Activated gamma-delta T cell treated with anti-CD3 and anti-CD28 coated beads, Interleukin-2, amount 50 U/mL, for 16 hours (primary cell): ENCODE results near the gene ARL15.

Experiments
- DNase-seq: peaks from one replicate; pipeline ENCODE4 v3.0.0-alpha.2; 2020; ENCODE audit warnings: low read depth

Gene ARL15

GRCh38 chr5:54022223-54022622, 288.1 kb downstream of the ARL15 start:
- DNase-seq, result no peak

- DNase-seq, result no peak
Measured at GRCh38 chr5:54021431-54022164, 288.8 kb downstream of the ARL15 start.

DNA sequence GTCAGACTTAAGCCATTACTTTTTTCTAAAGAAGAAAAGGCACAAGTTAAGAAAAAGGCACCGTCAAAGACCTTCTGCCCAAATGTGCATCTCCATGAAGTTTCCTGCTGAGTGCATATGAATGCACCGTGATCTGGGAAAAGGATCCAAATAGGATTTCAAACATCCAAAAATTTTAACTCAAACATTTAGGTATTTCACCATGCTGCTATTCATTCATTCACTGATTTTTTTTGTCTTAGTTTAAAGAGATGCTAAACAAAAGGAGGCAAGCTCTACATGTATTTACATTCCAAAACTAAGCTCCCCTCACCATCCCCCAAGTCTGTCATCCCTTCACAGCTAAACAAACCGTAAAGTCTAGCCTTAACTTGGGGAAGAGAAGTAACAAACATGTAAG, 291.9 kb downstream of the ARL15 start:
- no peak for DNase-seq

DNA sequence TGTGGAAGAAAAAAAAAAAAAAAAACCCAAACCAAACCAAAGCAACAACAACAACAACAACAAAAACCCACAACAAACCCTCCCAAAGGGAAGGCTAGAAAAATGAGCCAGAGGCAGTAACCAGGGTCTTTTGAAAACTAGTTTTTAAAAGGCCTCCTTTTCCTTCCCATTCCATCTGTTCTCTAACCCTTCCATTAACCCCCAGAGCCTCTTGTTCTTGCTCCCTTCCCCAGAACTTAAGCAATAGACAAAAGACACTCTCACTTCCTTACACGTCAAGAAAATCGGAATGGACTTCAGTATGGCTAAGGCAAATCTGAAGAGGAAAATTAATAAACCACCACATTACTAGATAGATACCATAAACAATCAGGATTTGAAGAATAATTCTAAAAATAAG, 292.8 kb downstream of the ARL15 start:
- DNase-seq, result no peak

DNA sequence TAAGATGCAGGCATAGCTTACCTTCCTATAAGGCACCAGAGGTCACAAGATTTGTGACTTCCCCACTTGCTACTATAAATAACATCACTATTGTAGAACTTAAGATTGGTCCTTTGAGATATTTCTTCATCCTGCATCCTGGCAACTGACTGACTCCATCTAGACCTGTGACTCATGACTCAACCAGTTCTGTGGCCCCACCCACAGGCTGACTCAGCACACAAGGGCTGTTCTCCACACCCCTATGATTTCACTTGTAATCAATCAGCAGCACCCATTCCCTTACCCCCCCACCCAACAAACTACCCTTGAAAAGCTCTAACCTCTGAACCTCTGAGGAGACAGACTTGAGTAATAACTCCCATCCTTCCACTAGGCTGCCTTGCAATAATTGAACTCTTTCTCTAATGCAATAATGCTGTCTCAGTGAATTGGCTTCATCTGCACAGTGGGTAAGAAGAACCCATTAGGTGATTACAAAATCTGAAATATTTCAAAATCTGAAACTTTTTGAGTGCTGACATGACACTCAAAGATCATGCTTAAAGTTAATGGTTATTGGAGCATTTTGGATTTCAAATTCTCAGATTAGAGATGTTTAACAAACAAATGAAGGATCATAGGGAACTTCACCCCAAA, 296.7 kb downstream of the ARL15 start:
- DNase-seq, result no peak

GRCh38 chr5:54009828-54010227, 300.5 kb downstream of the ARL15 start:
- no peak for DNase-seq

DNA sequence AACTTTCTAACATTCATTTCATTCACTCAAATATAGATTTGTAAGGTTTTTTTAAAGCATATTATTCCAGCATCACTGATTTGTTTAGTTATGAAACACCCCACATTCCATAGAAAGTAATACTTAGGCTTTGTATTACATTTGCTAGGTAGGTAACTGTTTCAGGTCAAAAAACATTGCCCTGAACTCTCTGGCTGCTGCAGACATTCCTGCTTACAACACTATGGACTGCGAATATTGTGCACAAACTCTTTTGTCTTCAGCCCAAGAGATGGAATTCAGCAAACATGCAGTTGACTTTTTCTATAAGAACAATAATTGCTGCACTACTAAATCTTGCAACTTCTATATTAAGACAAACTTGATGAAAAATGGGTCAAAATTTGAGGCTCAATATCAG, 301.0 kb downstream of the ARL15 start:
- no peak for DNase-seq

DNA sequence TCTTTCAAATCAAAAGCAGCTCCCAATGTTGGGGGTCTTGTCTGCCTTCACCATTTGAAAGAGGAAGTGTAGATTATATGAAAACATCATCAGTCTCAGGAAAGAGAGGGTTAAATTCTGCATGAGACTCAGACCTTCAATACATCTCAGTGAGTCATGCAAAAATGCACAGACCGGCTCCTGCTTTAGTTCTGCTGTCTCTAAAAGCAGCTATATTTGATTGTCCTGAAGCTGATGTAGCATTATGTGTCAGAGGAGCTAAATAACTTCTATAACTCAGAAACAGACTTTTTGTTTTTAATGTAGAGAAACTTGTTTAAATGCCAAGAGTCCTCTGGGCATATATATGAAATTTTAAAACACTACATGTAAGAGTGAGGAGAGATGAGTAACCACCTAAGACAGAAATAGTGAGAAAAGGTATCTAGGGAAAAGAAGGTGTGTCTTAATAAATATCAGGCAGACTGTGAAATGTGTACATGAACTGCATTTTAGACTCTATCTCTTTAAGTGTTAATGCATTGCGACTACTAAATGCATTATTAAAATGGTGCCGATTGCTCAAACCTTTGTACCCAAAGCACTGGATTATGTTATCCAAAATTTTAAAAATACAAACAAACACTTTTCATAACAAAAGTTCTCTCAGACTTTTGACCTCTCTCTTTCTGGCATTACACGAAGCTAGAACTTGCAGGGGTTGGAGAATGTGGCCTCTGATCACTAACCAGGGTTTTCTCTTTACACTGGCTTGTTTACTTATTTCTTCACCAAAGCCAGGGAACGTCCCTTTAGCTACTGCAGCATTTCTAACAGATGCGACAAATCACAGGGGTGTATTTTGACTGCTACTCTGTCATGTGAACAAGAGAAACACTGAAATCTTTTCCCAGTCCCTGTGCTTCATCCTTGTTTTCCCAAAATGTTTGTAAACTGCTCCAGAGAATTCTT, 302.3 kb downstream of the ARL15 start:
- DNase-seq, result no peak

DNA sequence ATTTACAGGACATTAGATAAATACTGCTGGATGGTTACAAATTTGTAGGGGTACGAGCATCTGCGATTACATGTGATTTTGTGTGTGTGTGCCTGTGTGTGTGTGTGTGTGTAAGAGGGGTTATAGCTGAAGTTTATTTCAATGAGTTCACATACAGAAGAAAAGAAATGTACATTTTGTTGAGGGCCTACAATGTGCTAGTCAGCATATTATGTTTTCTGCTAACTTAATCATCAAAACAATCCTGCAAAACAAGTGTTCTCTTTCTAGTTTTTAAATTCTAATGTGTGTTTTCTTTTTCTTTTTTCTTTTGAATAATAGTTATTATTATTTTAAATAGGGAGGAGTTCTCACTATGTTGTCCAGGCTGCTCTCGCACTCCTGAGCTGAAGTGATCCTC, 305.7 kb downstream of the ARL15 start:
- DNase-seq, result no peak

DNA sequence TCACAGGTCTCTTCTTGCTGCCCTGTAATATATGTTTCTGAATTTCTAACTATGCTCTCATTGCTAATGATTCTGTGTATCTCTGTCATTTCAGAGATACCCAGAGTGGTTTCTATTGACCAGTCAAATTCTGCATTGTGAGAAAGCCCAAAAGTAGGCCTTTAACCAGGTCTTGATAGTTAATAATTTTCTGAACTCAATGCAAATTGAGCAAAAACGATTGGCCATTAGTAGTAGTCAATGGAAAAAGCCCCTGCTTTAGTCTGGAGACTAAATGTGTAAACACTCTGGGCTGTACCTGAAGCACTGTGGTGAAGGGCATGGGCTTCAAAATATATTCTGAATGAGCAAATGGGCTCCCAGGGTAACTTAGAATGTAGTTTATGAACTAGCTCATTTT, 307.6 kb downstream of the ARL15 start:
- no peak for DNase-seq

- DNase-seq, result no peak
Measured at GRCh38 chr5:54001976-54002775, 308.2 kb downstream of the ARL15 start.

DNA sequence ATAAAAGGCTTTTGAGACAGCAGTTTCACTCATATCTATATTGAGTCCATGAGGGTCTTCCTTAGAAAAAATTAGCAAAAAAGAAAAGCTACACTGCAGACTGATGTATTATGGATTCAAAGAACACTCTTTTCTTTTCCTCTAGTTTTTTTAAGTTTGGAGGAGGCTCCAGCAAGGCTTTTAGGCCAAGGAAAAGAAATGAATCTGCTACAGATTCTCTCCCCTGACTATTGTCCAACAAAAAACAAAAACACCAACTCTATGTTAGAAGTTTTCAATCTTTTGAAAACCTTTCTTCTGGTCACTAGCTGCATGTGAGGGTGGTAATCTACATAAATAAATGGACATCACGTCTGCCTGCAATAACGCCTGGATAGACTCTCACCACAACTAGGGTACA, 310.4 kb downstream of the ARL15 start:
- DNase-seq, result no peak

DNA sequence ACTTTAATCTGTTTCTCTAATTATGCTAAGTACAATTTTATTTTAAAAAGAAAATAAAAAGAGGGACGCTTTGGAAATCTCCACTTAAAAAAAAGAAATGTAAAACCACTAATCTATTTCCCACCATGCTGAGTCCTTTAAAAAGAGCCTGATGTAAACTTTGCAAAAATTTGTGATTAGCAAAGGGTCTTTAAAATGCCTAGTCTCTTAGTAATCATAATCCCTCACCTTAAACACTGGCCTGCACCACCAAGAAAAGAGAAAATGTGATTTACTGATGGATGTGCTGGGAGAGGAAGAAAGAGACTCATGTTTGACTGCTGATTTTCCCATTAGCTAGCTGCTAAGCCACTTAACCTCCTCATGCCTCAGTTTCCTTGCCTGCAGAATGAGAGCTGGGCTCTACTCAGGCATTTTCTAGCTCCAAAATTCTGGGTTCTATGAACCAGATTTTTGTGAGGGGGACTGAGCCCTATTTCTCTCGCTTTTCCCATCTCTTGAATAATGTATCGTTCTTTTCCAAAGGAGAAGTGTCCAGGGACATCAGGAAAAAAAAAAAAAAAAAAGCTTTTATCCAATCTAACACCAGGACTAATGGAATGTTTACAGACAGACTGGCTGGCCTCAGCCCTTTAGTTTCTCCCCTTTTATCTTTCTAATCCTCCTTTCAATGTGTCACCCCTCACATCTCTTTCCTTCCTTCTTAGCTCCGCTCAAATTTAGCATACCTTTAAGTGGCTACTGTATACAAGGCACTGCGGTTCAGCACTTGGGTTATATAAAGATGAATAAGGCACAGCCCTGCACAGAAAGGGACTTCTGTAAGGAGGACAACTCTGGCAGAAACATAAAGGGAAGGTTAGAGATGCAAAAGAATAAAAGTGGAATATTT, 312.4 kb downstream of the ARL15 start:
- DNase-seq, result no peak

DNA sequence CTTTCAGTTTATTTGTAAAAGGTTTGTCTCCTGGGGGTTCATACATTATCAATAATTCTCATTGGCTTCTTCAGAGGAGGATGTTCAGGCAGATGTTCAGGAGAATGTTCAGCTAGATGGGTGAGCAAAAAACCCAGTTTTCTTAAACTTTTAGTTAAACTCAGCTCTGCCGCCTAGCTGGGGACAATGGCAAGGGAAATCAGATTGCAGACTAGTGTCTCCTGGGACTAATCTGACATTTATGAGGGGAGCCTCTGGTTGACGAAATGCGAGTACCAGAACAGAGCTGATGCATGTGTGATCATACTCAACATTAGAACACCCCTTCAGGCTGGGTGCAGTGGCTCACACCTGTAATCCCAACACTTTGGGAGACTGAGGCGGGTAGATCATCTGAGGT, 314.4 kb downstream of the ARL15 start:
- no peak for DNase-seq

DNA sequence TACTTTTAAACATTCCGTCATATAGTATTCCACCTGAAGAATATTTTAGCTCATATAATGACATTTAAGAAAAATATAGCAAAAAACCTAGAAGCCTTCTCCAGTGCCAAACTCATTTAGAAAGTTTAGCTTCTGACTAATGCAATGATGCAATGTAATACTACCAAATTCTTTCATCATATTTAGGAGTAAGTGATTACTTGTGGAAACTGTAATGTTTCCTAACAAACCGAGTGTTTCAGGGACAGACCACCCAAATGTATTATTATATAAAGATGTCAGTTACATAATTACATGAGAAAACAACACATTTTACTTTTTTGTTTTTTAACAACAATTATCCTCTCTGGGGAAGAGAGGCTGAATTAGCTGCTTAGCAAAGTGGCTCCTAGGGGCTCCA, 316.2 kb downstream of the ARL15 start:
- no peak for DNase-seq

GRCh38 chr5:53991942-53992341, 318.4 kb downstream of the ARL15 start:
- no peak for DNase-seq

DNA sequence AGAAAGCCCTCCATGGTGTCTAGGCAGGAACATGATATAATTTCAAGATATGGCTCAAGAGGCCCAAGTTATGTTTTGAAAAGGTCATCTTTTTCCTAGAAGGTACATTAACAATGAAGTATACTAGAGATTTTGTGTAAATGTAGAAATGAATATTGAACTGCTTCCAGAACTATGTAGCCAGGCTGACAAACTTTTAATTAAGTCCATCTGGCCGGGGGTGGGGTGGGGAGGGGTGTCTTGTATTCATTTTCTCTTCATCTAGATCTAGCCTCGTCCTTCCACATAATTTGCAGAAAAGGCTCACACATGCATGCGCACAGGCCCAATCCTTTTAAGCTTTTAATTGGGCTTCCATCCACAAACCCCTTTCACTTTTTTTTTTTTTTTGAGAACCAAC, 323.3 kb downstream of the ARL15 start:
- no peak for DNase-seq

- no peak for DNase-seq
Measured at GRCh38 chr5:53985796-53986195, 324.6 kb downstream of the ARL15 start.

DNA sequence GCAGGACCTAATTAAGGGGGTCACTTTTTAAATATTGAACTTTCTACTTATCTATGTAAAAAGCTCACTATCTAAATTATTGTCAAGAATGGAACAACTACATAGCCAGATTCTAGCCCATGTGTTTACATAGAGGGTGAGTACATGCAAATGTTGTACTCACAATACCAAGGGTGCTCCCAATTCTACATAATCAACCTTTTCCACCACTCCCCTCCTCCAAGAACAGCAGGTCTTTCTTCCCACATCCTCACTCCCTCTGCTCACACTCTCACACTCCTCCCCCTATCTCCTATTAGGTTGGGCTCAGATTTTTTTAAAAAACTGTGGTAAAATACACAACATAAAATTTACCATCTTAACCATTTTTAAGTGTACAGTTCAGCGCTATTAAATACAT, 325.4 kb downstream of the ARL15 start:
- DNase-seq, result no peak

GRCh38 chr5:53983568-53984460, 326.6 kb downstream of the ARL15 start:
- DNase-seq, result no peak
